ENCODE results near the gene ECHS1. TPM values are rescaled to one million over a fixed set of nuclear protein-coding genes. Genes with fewer than 3 reads are reported as not detected.

ECHS1 gene
- total RNA-seq, 4 donors from 2014 or later, result 64.0 to 77.7 (median 73.2) TPM

- no peak for TF ChIP-seq POLR2A (IDR thresholded peaks at IDR 0.05; ENCODE audit: low read depth)
- TF ChIP-seq, protein P1, sequence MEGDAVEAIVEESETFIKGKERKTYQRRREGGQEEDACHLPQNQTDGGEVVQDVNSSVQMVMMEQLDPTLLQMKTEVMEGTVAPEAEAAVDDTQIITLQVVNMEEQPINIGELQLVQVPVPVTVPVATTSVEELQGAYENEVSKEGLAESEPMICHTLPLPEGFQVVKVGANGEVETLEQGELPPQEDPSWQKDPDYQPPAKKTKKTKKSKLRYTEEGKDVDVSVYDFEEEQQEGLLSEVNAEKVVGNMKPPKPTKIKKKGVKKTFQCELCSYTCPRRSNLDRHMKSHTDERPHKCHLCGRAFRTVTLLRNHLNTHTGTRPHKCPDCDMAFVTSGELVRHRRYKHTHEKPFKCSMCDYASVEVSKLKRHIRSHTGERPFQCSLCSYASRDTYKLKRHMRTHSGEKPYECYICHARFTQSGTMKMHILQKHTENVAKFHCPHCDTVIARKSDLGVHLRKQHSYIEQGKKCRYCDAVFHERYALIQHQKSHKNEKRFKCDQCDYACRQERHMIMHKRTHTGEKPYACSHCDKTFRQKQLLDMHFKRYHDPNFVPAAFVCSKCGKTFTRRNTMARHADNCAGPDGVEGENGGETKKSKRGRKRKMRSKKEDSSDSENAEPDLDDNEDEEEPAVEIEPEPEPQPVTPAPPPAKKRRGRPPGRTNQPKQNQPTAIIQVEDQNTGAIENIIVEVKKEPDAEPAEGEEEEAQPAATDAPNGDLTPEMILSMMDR (IDR thresholded peaks at IDR 0.05), result no peak
- TF ChIP-seq POLR2AphosphoS5 (IDR thresholded peaks at IDR 0.05), result no peak
- no peak for TF ChIP-seq EP300 (IDR thresholded peaks at IDR 0.05)
- intact Hi-C loops (cut with DNase I), result no loop called here
- no peaks in the 10 kb centered on the region for H3K9me3 ChIP-seq
- H3K4me1 ChIP-seq, result no peaks in the 10 kb centered on the region
- no peaks in the 10 kb centered on the region for H3K27me3 ChIP-seq
- DNase-seq (ENCODE audit: extremely low spot score), result no peak
- peaks cover 35 to 96% (median 81%) of the 10 kb centered on the region in 4 donors for H3K36me3 ChIP-seq
- WGBS, result 88% methylated on average over 12 of the region's 12 CpGs
- no peak overlapping the region for H3K27ac ChIP-seq (replicated peaks in 1 of 4)
- no peak overlapping the region for H3K4me3 ChIP-seq
Observed at GRCh38 chr10:133401500-133401899, 28.3 kb upstream of the ECHS1 start.

DNA sequence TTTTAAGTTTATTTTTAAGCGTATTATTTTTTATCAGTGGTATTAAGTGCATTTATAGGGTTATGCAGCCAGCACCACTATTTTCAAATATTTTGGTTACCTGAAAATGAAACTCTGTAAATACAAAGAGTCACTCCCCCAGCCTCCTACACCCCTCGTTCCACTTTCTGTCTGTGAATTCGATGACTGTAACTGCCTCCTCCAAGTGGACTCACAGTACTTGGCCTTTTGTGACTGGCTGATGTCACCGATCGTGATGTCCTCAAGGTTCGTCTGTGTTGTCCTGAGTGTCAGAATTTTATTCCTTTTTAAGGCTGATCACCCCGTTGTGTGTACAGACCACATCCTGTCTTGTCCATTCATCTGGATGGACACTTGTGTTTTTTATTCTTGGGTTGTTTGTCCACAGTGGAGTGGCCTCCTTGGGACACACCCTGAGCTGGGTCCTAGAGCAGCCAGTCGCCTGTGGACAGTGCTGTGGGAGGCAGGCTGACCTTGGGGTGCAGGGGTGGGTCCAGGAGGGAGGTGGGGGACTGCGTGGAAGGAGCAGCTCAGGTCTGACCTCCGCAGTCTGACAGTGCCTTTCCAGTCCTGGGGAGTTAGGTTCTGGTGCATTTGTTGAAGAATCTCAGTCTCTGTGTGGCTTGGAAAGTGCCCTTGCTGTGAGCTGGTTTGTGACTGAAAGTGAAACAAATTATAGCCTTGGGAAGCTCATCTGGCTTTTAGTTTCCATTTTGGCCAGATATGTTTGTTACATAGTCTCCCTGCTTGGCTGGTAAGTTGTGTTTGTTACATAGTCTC lies 27.7 kb upstream of the ECHS1 start:
- Histone ChIP-seq H3K9me3 (no peaks in the 10 kb centered on the region), H3K4me1 (peaks cover 0 to under 1% (median 0%) of the 10 kb centered on the region in 4 donors), H3K36me3 (peaks cover 35 to 99% (median 81%) of the 10 kb centered on the region in 4 donors), H3K27ac (replicated peaks in 1 of 4) (no peak overlapping the region), H3K4me3 (no peak overlapping the region), H3K27me3 (no peaks in the 10 kb centered on the region)
- TF ChIP-seq EP300 (IDR thresholded peaks at IDR 0.05), result no peak
- no peak for TF ChIP-seq POLR2AphosphoS5 (IDR thresholded peaks at IDR 0.05)
- TF ChIP-seq POLR2A (IDR thresholded peaks at IDR 0.05; ENCODE audit: low read depth), result no peak
- TF ChIP-seq, protein P1 (IDR thresholded peaks at IDR 0.05), result no peak
- intact Hi-C loops (cut with DNase I), result no loop called here
- DNase-seq (ENCODE audit: extremely low spot score), result no peak
- WGBS, result 87% methylated on average over 10 of the region's 10 CpGs

DNA sequence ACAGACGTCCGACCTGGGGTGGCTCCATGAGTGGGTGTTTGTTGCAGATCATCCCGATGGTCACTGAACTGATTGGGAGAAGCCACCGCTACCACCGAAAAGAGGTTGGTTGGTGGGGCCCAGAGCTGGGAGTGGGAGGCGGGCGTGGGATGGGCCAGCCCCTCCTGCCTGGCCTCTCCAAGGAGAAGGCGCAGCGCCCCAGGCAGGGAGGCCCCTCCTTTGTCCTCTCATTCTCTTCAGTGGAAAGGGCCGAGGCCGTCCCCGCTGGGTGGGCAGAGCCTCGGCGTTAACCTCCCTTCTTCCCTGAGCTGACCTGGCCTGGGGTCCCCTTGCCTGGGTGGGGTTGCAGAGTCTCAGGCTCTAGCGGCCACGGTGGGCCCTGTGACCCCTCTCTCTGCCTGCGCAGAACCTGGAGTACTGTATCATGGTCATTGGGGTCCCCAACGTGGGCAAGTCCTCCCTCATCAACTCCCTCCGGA lies 26.0 kb upstream of the ECHS1 start:
- Histone ChIP-seq H3K36me3 (peaks cover 32 to 87% (median 72%) of the 10 kb centered on the region in 4 donors), H3K27me3 (no peaks in the 10 kb centered on the region), H3K27ac (replicated peaks in 1 of 4) (no peak overlapping the region), H3K4me1 (peaks cover 8 to 15% (median 13%) of the 10 kb centered on the region in 4 donors), H3K4me3 (no peak overlapping the region), H3K9me3 (no peaks in the 10 kb centered on the region)
- intact Hi-C loops (cut with DNase I), result no loop called here
- TF ChIP-seq POLR2A (IDR thresholded peaks at IDR 0.05; ENCODE audit: low read depth) (no peak), EP300 (IDR thresholded peaks at IDR 0.05) (no peak), POLR2AphosphoS5 (IDR thresholded peaks at IDR 0.05) (no peak)
- TF ChIP-seq, protein P1 (IDR thresholded peaks at IDR 0.05), result no peak
- DNase-seq (ENCODE audit: extremely low spot score), result no peak
- WGBS, result 95% methylated on average over 8 of the region's 19 CpGs

DNA sequence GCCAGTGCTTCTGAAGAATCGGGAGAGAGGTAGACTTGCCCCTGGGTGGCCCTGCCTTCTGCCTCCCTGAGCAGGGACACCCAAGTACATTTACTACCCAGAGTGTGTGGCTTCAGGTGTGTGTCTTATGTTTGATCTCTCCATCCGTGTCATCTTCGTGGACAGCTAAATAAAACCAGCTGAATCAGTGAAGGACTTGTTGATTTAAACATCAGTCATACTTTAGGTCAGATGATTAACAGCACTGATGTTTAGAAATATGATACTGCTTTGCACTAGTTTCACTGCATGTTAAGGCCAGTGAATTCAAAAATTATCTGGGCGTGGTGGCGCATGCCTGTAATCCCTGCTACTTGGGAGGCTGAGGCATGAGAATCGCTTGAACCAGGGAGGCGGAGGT lies 24.8 kb upstream of the ECHS1 start:
- peaks cover 8 to 20% (median 14%) of the 10 kb centered on the region in 4 donors for H3K4me1 ChIP-seq
- peaks cover 26 to 76% (median 63%) of the 10 kb centered on the region in 4 donors for H3K36me3 ChIP-seq
- no peak overlapping the region for H3K4me3 ChIP-seq
- intact Hi-C loops (cut with DNase I), result no loop called here
- H3K9me3 ChIP-seq, result no peaks in the 10 kb centered on the region
- TF ChIP-seq POLR2AphosphoS5 (IDR thresholded peaks at IDR 0.05) (no peak), EP300 (IDR thresholded peaks at IDR 0.05) (no peak), POLR2A (IDR thresholded peaks at IDR 0.05; ENCODE audit: low read depth) (no peak)
- TF ChIP-seq, protein P1 (IDR thresholded peaks at IDR 0.05), result no peak
- no peak overlapping the region for H3K27ac ChIP-seq (replicated peaks in 1 of 4)
- no peaks in the 10 kb centered on the region for H3K27me3 ChIP-seq
- WGBS, result 99% methylated on average over 7 of the region's 7 CpGs
- DNase-seq (ENCODE audit: extremely low spot score), result no peak

Data from esophagus muscularis mucosa (tissue), 4 donors.